SH-SY5Y (cell line): ENCODE measurements around the gene LRFN5.

Experiments used
- GATA2 ChIP-seq: IDR thresholded peaks from 2 replicates; pipeline ENCODE4 v1.6.1; 2011; ENCODE audit warnings: mild to moderate bottlenecking, low read depth, low read length
- GATA3 ChIP-seq: IDR thresholded peaks from 2 replicates; pipeline ENCODE4 v1.6.1; 2011; ENCODE audit warnings: low read depth, mild to moderate bottlenecking, low read length, moderate library complexity

The LRFN5 gene

GRCh38 chr14:41615011-41615595 is 8.4 kb downstream of the LRFN5 start:
- no peak for TF ChIP-seq GATA2
- TF ChIP-seq GATA3 = no peak

- TF ChIP-seq GATA2 (no peak), GATA3 (no peak)
Observed at GRCh38 chr14:41623736-41624135, 17.1 kb downstream of the LRFN5 start.

- TF ChIP-seq GATA3 (no peak), GATA2 (no peak)
Observed at GRCh38 chr14:41629876-41630275, 23.2 kb downstream of the LRFN5 start.

DNA sequence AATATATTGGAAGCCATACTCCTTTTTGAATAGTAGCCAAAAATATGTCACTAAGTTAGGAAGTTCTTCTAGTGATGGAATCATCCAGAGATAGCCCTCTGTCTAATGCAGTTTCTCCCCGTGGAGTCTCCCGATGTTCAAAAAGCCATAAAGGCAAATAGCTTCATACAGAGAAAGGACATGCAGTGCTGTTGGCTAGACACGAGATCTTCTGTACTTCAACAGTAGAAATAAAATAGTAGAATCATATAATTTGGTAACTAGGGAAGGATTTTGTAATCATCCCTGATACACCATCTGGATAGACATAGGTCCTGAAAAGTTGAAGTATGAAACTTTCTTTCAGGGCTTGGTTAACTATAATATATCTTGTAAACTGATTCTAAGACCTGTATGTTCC is 27.6 kb downstream of the LRFN5 start:
- TF ChIP-seq GATA2 (no peak), GATA3 (no peak)

- TF ChIP-seq GATA2 (no peak), GATA3 (no peak)
Observed at GRCh38 chr14:41636492-41637392, 30.1 kb downstream of the LRFN5 start.

- no peak for TF ChIP-seq GATA3
- no peak for TF ChIP-seq GATA2
Observed at GRCh38 chr14:41641690-41642089, 35.0 kb downstream of the LRFN5 start.

DNA sequence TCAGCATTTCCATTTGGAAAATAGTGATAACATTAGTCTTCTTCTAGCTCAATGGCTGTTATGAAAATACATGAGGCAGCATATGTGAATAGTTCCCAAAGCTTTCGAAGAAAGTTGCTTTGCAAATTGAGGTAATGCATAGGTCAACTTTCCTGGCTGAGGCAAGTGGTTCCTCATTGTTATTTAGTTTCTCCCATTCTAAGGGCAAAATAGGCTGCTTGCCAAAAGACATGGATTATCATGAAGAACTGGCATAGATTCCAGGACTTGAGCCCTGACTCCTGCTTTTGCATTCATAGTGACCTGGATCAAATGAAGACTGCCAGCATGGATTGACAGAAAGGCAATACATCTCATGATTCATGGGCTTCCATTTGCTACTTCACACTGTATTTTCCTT is 35.7 kb downstream of the LRFN5 start:
- TF ChIP-seq GATA3 (no peak), GATA2 (no peak)

DNA sequence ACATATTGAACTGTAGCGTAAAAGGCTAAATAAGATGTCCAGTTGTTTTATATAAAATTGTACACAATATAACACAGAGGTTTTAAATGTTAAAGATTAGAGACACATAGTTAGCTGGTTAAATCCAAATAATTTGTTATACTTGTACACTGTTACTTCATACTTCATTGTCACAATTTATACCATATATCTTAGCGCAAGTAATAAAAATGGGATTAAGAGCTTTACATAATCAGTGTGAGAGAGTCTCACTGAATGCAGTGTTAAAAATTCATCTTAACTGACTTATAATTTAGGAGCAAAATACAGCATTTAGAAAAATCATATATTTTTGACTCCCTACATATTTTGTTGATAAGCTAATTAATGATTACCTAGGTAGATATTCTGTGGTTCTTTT is 36.1 kb downstream of the LRFN5 start:
- TF ChIP-seq GATA3 (no peak), GATA2 (no peak)

GRCh38 chr14:41644606-41645005 is 37.9 kb downstream of the LRFN5 start:
- TF ChIP-seq GATA3 (no peak), GATA2 (no peak)

DNA sequence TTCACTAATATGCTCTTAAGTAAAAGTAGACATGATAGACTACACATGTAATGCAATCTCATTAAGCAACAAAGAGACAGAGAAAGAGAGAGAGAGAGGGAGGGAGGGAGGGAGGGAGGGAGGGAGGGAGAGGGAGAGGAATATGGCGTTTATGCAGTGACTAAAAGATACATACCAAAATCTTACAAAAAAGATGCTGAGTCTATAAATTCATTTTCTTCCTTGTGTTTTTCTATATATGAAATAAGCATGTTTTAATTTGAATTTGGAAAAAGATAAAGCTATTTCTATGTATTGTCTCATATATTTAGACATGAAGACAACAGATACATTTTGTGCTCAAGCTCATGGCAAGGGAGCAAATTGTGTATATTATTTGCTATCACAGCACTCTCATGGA is 44.1 kb downstream of the LRFN5 start:
- TF ChIP-seq GATA2 (no peak), GATA3 (no peak)

- no peak for TF ChIP-seq GATA2
- no peak for TF ChIP-seq GATA3
Observed at GRCh38 chr14:41654196-41654595, 47.5 kb downstream of the LRFN5 start.

GRCh38 chr14:41662780-41663472 is 56.2 kb downstream of the LRFN5 start:
- TF ChIP-seq GATA3 = no peak
- TF ChIP-seq GATA2 = no peak

GRCh38 chr14:41663473-41663850 is 56.8 kb downstream of the LRFN5 start:
- TF ChIP-seq GATA3 = no peak
- no peak for TF ChIP-seq GATA2

- no peak for TF ChIP-seq GATA2
- no peak for TF ChIP-seq GATA3
Observed at GRCh38 chr14:41666301-41666700, 59.6 kb downstream of the LRFN5 start.

GRCh38 chr14:41668356-41668755 is 61.7 kb downstream of the LRFN5 start:
- TF ChIP-seq GATA3 = no peak
- no peak for TF ChIP-seq GATA2

GRCh38 chr14:41699486-41699885 is 92.8 kb downstream of the LRFN5 start:
- TF ChIP-seq GATA2 = no peak
- no peak for TF ChIP-seq GATA3
